Endodermal cell (in vitro differentiated cells): ENCODE measurements around the gene CCKAR. TPM values are rescaled to one million over a fixed set of nuclear protein-coding genes. Genes with fewer than 3 reads are reported as not detected.
A peak's percentile ranks its signal among the peaks of the same experiment; 100 is the strongest.

Experiments
- DNase-seq: peaks from one replicate; pipeline ENCODE4 v3.0.0-alpha.2; 2017
- H3K27ac ChIP-seq: 2 replicates; pipeline ENCODE4 v1.5.1; 2013; ENCODE audit warnings: mild to moderate bottlenecking, low read depth, low read length, moderate library complexity
- H3K27me3 ChIP-seq: 2 replicates; pipeline ENCODE4 v1.6.1; 2013; ENCODE audit warnings: mild to moderate bottlenecking, low read length, moderate library complexity; ENCODE audit not compliant: insufficient read depth, control insufficient read depth, poor library complexity, severe bottlenecking
- H3K36me3 ChIP-seq: 2 replicates; pipeline ENCODE4 v1.7.0; 2013; ENCODE audit warnings: mild to moderate bottlenecking, low read length, moderate library complexity; ENCODE audit not compliant: control insufficient read depth, insufficient read depth
- H3K4me1 ChIP-seq: one replicate; pipeline ENCODE4 v1.7.0; 2013; ENCODE audit warnings: low read length; ENCODE audit not compliant: control insufficient read depth, insufficient read depth
- H3K4me3 ChIP-seq: 2 replicates; pipeline ENCODE4 v1.5.1; 2013; ENCODE audit warnings: mild to moderate bottlenecking, low read length, moderate library complexity
- H3K9ac ChIP-seq: 2 replicates; pipeline ENCODE4 v1.6.1; 2013; ENCODE audit warnings: mild to moderate bottlenecking, low read length, moderate library complexity; ENCODE audit not compliant: poor library complexity, severe bottlenecking; ENCODE audit errors: extremely low read depth
- H3K9me3 ChIP-seq: 2 replicates; pipeline ENCODE4 v1.6.1; 2013; ENCODE audit warnings: mild to moderate bottlenecking, low read length, moderate library complexity; ENCODE audit not compliant: control insufficient read depth
- H3K27ac Mint-ChIP-seq: 2 replicates; pipeline ENCODE4 v1.8.0; 2020; ENCODE audit warnings: mixed read lengths
- H3K27me3 Mint-ChIP-seq: 2 replicates; pipeline ENCODE4 v1.8.0; 2021; ENCODE audit warnings: mild to moderate bottlenecking, mixed read lengths; ENCODE audit not compliant: insufficient read depth
- H3K36me3 Mint-ChIP-seq: 2 replicates; pipeline ENCODE4 v1.8.0; 2020; ENCODE audit warnings: low read depth, mixed read lengths
- H3K4me1 Mint-ChIP-seq: 2 replicates; pipeline ENCODE4 v1.8.0; 2020; ENCODE audit warnings: mixed read lengths
- H3K4me3 Mint-ChIP-seq: 2 replicates; pipeline ENCODE4 v1.8.0; 2020; ENCODE audit warnings: mild to moderate bottlenecking, moderate library complexity, mixed read lengths
- H3K9me3 Mint-ChIP-seq: 2 replicates; pipeline ENCODE4 v1.8.0; 2020; ENCODE audit warnings: mild to moderate bottlenecking, mixed read lengths
- WGBS, 2 experiments: methylation state at CpG; one replicate each; pipeline versions ENCODE4 v1.1.5 to v1.1.7; 2013; ENCODE audit warnings: missing lambda C conversion rate in 2 of 2, mixed read lengths in 1 of 2; ENCODE audit not compliant: insufficient coverage in 1 of 2, insufficient read length in 1 of 2; 5-methylcytosine and 5-hydroxymethylcytosine counted together
- total RNA-seq, 2 donors: library from RNA; stranded (reverse); fragmentation: NEBNext Ultra II Directional in 1 of 2; extraction: Animal tissue kit (Norgen Biotek cat#: 25700) in 1 of 2; gene quantifications; 2 replicates in 1 of 2; 3 replicates in 1 of 2; pipeline ENCODE4 v1.2.1, GENCODE V29; 2021
- TF ChIP-seq, protein P1 (sequence below): fragments of 200-600 bp; sonication (generic); conservative IDR thresholded peaks from 2 replicates; pipeline ENCODE4 v1.5.0; 2021; ENCODE audit warnings: antibody characterized with exemption, mild to moderate bottlenecking

The CCKAR gene
- total RNA-seq, 2 donors from 2014 or later = not detected

DNA sequence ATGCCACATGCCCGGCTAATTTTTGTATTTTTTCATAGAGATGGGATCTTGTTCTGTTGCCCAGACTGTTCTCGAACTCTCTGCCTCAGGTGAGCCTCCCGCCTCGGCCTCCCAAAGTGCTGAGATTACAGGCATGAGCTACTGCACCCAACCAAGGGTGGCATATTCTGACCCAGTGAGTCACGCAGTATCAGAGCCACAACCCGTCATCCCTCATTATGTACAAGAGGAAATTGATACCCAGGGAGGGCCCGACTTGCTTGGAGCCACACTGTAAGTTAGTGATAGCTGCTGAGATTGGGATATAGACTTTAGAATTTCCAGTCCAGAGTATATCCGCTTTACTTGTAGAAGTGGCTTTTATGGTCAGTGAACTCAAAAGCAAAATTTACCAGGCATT is 14.6 kb downstream of the CCKAR start:
- TF ChIP-seq, protein P1, sequence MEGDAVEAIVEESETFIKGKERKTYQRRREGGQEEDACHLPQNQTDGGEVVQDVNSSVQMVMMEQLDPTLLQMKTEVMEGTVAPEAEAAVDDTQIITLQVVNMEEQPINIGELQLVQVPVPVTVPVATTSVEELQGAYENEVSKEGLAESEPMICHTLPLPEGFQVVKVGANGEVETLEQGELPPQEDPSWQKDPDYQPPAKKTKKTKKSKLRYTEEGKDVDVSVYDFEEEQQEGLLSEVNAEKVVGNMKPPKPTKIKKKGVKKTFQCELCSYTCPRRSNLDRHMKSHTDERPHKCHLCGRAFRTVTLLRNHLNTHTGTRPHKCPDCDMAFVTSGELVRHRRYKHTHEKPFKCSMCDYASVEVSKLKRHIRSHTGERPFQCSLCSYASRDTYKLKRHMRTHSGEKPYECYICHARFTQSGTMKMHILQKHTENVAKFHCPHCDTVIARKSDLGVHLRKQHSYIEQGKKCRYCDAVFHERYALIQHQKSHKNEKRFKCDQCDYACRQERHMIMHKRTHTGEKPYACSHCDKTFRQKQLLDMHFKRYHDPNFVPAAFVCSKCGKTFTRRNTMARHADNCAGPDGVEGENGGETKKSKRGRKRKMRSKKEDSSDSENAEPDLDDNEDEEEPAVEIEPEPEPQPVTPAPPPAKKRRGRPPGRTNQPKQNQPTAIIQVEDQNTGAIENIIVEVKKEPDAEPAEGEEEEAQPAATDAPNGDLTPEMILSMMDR = no peak
- no peak overlapping the region for H3K27ac Mint-ChIP-seq

DNA sequence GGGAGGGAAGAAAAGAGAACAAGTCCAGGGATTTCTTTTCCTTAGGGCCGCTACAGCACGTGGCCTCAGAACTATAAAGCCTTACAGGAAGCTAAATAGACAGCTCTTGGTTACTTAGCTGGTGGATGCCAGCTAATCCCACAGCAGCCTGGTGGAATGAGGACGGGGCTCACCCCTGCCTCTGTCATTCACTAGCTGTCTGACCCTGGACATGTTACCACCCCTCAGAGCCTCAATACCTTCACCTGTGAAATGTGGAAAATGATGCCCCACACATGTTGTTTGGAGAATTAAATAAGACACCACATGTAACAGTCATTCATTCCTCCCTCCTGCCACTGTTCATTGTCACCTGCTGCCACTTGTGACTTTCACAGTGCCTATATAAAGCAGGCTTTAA is 15.7 kb downstream of the CCKAR start:
- Histone ChIP-seq H3K4me3 (no peak overlapping the region), H3K27me3 (no peaks in the 10 kb centered on the region), H3K4me1 (no peaks in the 10 kb centered on the region), H3K27ac (no peak overlapping the region), H3K9ac (no peak overlapping the region), H3K9me3 (no peaks in the 10 kb centered on the region), H3K36me3 (no peaks in the 10 kb centered on the region)
- peaks cover 2% of the 10 kb centered on the region for H3K4me1 Mint-ChIP-seq
- no peaks in the 10 kb centered on the region for H3K27me3 Mint-ChIP-seq
- no peak overlapping the region for H3K4me3 Mint-ChIP-seq
- 89 to 90% methylated on average over 2 to 3 of the region's 3 CpGs for WGBS, 2 experiments
- DNase-seq = no peak
- H3K27ac Mint-ChIP-seq = no peak overlapping the region
- TF ChIP-seq, protein P1 = no peak
- H3K9me3 Mint-ChIP-seq = peaks cover 2% of the 10 kb centered on the region
- no peaks in the 10 kb centered on the region for H3K36me3 Mint-ChIP-seq

More for the DNA sequence above, 14.6 kb downstream of the CCKAR start:
- Histone ChIP-seq H3K9ac (no peak overlapping the region), H3K27me3 (no peaks in the 10 kb centered on the region), H3K36me3 (no peaks in the 10 kb centered on the region), H3K27ac (no peak overlapping the region), H3K9me3 (no peaks in the 10 kb centered on the region), H3K4me1 (no peaks in the 10 kb centered on the region), H3K4me3 (no peak overlapping the region)
- Mint-ChIP-seq H3K4me1 (peaks cover 2% of the 10 kb centered on the region), H3K27me3 (no peaks in the 10 kb centered on the region), H3K9me3 (peaks cover 2% of the 10 kb centered on the region), H3K36me3 (no peaks in the 10 kb centered on the region), H3K4me3 (no peak overlapping the region)
- 95 to 97% methylated on average over 5 to 8 of the region's 8 CpGs for WGBS, 2 experiments
- no peak for DNase-seq

GRCh38 chr4:26473893-26474292 is 16.4 kb downstream of the CCKAR start:
- H3K27me3 Mint-ChIP-seq = no peaks in the 10 kb centered on the region

More at GRCh38 chr4:26473893-26474292, 16.4 kb downstream of the CCKAR start:
- TF ChIP-seq, protein P1 = no peak
- Histone ChIP-seq H3K27ac (no peak overlapping the region), H3K27me3 (no peaks in the 10 kb centered on the region), H3K36me3 (no peaks in the 10 kb centered on the region), H3K4me1 (no peaks in the 10 kb centered on the region), H3K9me3 (no peaks in the 10 kb centered on the region), H3K4me3 (no peak overlapping the region), H3K9ac (no peak overlapping the region)
- peaks cover 2% of the 10 kb centered on the region for H3K9me3 Mint-ChIP-seq
- 90 to 93% methylated on average over 8 of the region's 8 CpGs for WGBS, 2 experiments
- no peak overlapping the region for H3K27ac Mint-ChIP-seq
- H3K36me3 Mint-ChIP-seq = no peaks in the 10 kb centered on the region
- DNase-seq = peak; percentile 2
- H3K4me3 Mint-ChIP-seq = no peak overlapping the region
- peaks cover 2% of the 10 kb centered on the region for H3K4me1 Mint-ChIP-seq
